ENCODE measurements around the gene EXOC6B.

The EXOC6B gene

GRCh38 chr2:72825257-72826155 lies at the start of gene EXOC6B:
Gene EXOC6B (minus strand): TSS chr2:72826033.
- H3K27ac ChIP-seq (ENCODE audit: low read length) = no peak within 1 kb of the TSS
- no peaks in the 10 kb centered on the region for H3K36me3 ChIP-seq (ENCODE audit: control insufficient read depth in 2 of 2, insufficient read depth in 2 of 2, low read length in 2 of 2)
- peak within 1 kb of the TSS; percentile 77 to 91 for H3K4me3 ChIP-seq (ENCODE audit: low read length in 2 of 2)
- no peaks in the 10 kb centered on the region for H3K27me3 ChIP-seq (ENCODE audit: control insufficient read depth in 1 of 2, insufficient read depth in 2 of 2, low read length in 2 of 2)
- H3K9ac ChIP-seq (ENCODE audit: low read length in 2 of 2) = peak within 1 kb of the TSS; percentile 79 to 86
- H3K4me1 ChIP-seq (ENCODE audit: control insufficient read depth, insufficient read depth, low read length) = peaks cover 7% of the 10 kb centered on the region
- no peaks in the 10 kb centered on the region for H3K9me3 ChIP-seq (ENCODE audit: control insufficient read depth in 2 of 2, low read length in 2 of 2)

GRCh38 chr2:72871880-72872279 lies 46.0 kb upstream of the EXOC6B start:
- Histone ChIP-seq H3K36me3 (ENCODE audit: control insufficient read depth in 2 of 2, insufficient read depth in 2 of 2, low read length in 2 of 2) (no peaks in the 10 kb centered on the region), H3K4me3 (ENCODE audit: low read length in 2 of 2) (no peak overlapping the region)

GRCh38 chr2:72871060-72871459 lies 45.2 kb upstream of the EXOC6B start:
- Histone ChIP-seq H3K36me3 (ENCODE audit: control insufficient read depth in 2 of 2, insufficient read depth in 2 of 2, low read length in 2 of 2) (no peaks in the 10 kb centered on the region), H3K9ac (ENCODE audit: low read length in 2 of 2) (no peak overlapping the region), H3K4me1 (ENCODE audit: control insufficient read depth, insufficient read depth, low read length) (no peaks in the 10 kb centered on the region), H3K9me3 (ENCODE audit: control insufficient read depth in 2 of 2, low read length in 2 of 2) (no peaks in the 10 kb centered on the region), H3K4me3 (ENCODE audit: low read length in 2 of 2) (no peak overlapping the region), H3K27me3 (ENCODE audit: control insufficient read depth in 1 of 2, insufficient read depth in 2 of 2, low read length in 2 of 2) (no peaks in the 10 kb centered on the region), H3K27ac (ENCODE audit: low read length) (no peak overlapping the region)

More at GRCh38 chr2:72871880-72872279, 46.0 kb upstream of the EXOC6B start:
- H3K27me3 ChIP-seq (ENCODE audit: control insufficient read depth in 1 of 2, insufficient read depth in 2 of 2, low read length in 2 of 2) = no peaks in the 10 kb centered on the region
- no peak overlapping the region for H3K9ac ChIP-seq (ENCODE audit: low read length in 2 of 2)
- H3K9me3 ChIP-seq (ENCODE audit: control insufficient read depth in 2 of 2, low read length in 2 of 2) = no peaks in the 10 kb centered on the region
- no peak overlapping the region for H3K27ac ChIP-seq (ENCODE audit: low read length)
- H3K4me1 ChIP-seq (ENCODE audit: control insufficient read depth, insufficient read depth, low read length) = no peaks in the 10 kb centered on the region

- peaks cover 8 to 12% of the 10 kb centered on the region in 2 donors for H3K27me3 ChIP-seq (ENCODE audit: control insufficient read depth in 1 of 2, insufficient read depth in 2 of 2, low read length in 2 of 2)
Observed at GRCh38 chr2:72864500-72864899, 38.7 kb upstream of the EXOC6B start.

GRCh38 chr2:72863046-72863445 lies 37.2 kb upstream of the EXOC6B start:
- H3K36me3 ChIP-seq (ENCODE audit: control insufficient read depth in 2 of 2, insufficient read depth in 2 of 2, low read length in 2 of 2) = no peaks in the 10 kb centered on the region
- peaks cover 8 to 12% of the 10 kb centered on the region in 2 donors for H3K27me3 ChIP-seq (ENCODE audit: control insufficient read depth in 1 of 2, insufficient read depth in 2 of 2, low read length in 2 of 2)
- H3K27ac ChIP-seq (ENCODE audit: low read length) = no peak overlapping the region
- peak overlapping the region in 1 of 2 donors; percentile 62 for H3K4me3 ChIP-seq (ENCODE audit: low read length in 2 of 2)
- no peaks in the 10 kb centered on the region for H3K9me3 ChIP-seq (ENCODE audit: control insufficient read depth in 2 of 2, low read length in 2 of 2)
- H3K4me1 ChIP-seq (ENCODE audit: control insufficient read depth, insufficient read depth, low read length) = peaks cover 5% of the 10 kb centered on the region
- H3K9ac ChIP-seq (ENCODE audit: low read length in 2 of 2) = no peak overlapping the region

More at GRCh38 chr2:72864500-72864899, 38.7 kb upstream of the EXOC6B start:
- Histone ChIP-seq H3K4me3 (ENCODE audit: low read length in 2 of 2) (no peak overlapping the region), H3K9ac (ENCODE audit: low read length in 2 of 2) (no peak overlapping the region), H3K4me1 (ENCODE audit: control insufficient read depth, insufficient read depth, low read length) (peaks cover 5% of the 10 kb centered on the region), H3K27ac (ENCODE audit: low read length) (no peak overlapping the region), H3K9me3 (ENCODE audit: control insufficient read depth in 2 of 2, low read length in 2 of 2) (no peaks in the 10 kb centered on the region), H3K36me3 (ENCODE audit: control insufficient read depth in 2 of 2, insufficient read depth in 2 of 2, low read length in 2 of 2) (no peaks in the 10 kb centered on the region)

GRCh38 chr2:72862239-72862988 lies 36.6 kb upstream of the EXOC6B start:
- no peaks in the 10 kb centered on the region for H3K9me3 ChIP-seq (ENCODE audit: control insufficient read depth in 2 of 2, low read length in 2 of 2)
- H3K4me1 ChIP-seq (ENCODE audit: control insufficient read depth, insufficient read depth, low read length) = peaks cover 5% of the 10 kb centered on the region
- no peak overlapping the region for H3K9ac ChIP-seq (ENCODE audit: low read length in 2 of 2)
- no peaks in the 10 kb centered on the region for H3K36me3 ChIP-seq (ENCODE audit: control insufficient read depth in 2 of 2, insufficient read depth in 2 of 2, low read length in 2 of 2)
- H3K27me3 ChIP-seq (ENCODE audit: control insufficient read depth in 1 of 2, insufficient read depth in 2 of 2, low read length in 2 of 2) = peaks cover 10 to 12% of the 10 kb centered on the region in 2 donors
- H3K4me3 ChIP-seq (ENCODE audit: low read length in 2 of 2) = peak overlapping the region; percentile 59 to 62
- H3K27ac ChIP-seq (ENCODE audit: low read length) = no peak overlapping the region

GRCh38 chr2:72859831-72860262 lies 34.0 kb upstream of the EXOC6B start:
- no peak overlapping the region for H3K4me3 ChIP-seq (ENCODE audit: low read length in 2 of 2)
- H3K9me3 ChIP-seq (ENCODE audit: control insufficient read depth in 2 of 2, low read length in 2 of 2) = no peaks in the 10 kb centered on the region
- H3K27ac ChIP-seq (ENCODE audit: low read length) = no peak overlapping the region
- H3K36me3 ChIP-seq (ENCODE audit: control insufficient read depth in 2 of 2, insufficient read depth in 2 of 2, low read length in 2 of 2) = no peaks in the 10 kb centered on the region
- H3K4me1 ChIP-seq (ENCODE audit: control insufficient read depth, insufficient read depth, low read length) = peaks cover 5% of the 10 kb centered on the region
- peaks cover 15 to 23% of the 10 kb centered on the region in 2 donors for H3K27me3 ChIP-seq (ENCODE audit: control insufficient read depth in 1 of 2, insufficient read depth in 2 of 2, low read length in 2 of 2)
- H3K9ac ChIP-seq (ENCODE audit: low read length in 2 of 2) = no peak overlapping the region

GRCh38 chr2:72851333-72851732 lies 25.5 kb upstream of the EXOC6B start:
- no peak overlapping the region for H3K9ac ChIP-seq (ENCODE audit: low read length in 2 of 2)
- peaks cover 6 to 10% of the 10 kb centered on the region in 2 donors for H3K27me3 ChIP-seq (ENCODE audit: control insufficient read depth in 1 of 2, insufficient read depth in 2 of 2, low read length in 2 of 2)
- no peaks in the 10 kb centered on the region for H3K9me3 ChIP-seq (ENCODE audit: control insufficient read depth in 2 of 2, low read length in 2 of 2)
- H3K4me3 ChIP-seq (ENCODE audit: low read length in 2 of 2) = no peak overlapping the region
- no peak overlapping the region for H3K27ac ChIP-seq (ENCODE audit: low read length)
- no peaks in the 10 kb centered on the region for H3K4me1 ChIP-seq (ENCODE audit: control insufficient read depth, insufficient read depth, low read length)
- no peaks in the 10 kb centered on the region for H3K36me3 ChIP-seq (ENCODE audit: control insufficient read depth in 2 of 2, insufficient read depth in 2 of 2, low read length in 2 of 2)

GRCh38 chr2:72849138-72849462 lies 23.3 kb upstream of the EXOC6B start:
- Histone ChIP-seq H3K36me3 (ENCODE audit: control insufficient read depth in 2 of 2, insufficient read depth in 2 of 2, low read length in 2 of 2) (no peaks in the 10 kb centered on the region), H3K9ac (ENCODE audit: low read length in 2 of 2) (no peak overlapping the region), H3K27ac (ENCODE audit: low read length) (no peak overlapping the region), H3K4me1 (ENCODE audit: control insufficient read depth, insufficient read depth, low read length) (no peaks in the 10 kb centered on the region), H3K9me3 (ENCODE audit: control insufficient read depth in 2 of 2, low read length in 2 of 2) (no peaks in the 10 kb centered on the region), H3K27me3 (ENCODE audit: control insufficient read depth in 1 of 2, insufficient read depth in 2 of 2, low read length in 2 of 2) (peaks cover 3% of the 10 kb centered on the region in 2 donors), H3K4me3 (ENCODE audit: low read length in 2 of 2) (no peak overlapping the region)

- Histone ChIP-seq H3K36me3 (ENCODE audit: control insufficient read depth in 2 of 2, insufficient read depth in 2 of 2, low read length in 2 of 2) (no peaks in the 10 kb centered on the region), H3K27ac (ENCODE audit: low read length) (no peak overlapping the region), H3K9ac (ENCODE audit: low read length in 2 of 2) (no peak overlapping the region), H3K27me3 (ENCODE audit: control insufficient read depth in 1 of 2, insufficient read depth in 2 of 2, low read length in 2 of 2) (peaks cover 3% of the 10 kb centered on the region in 2 donors), H3K4me1 (ENCODE audit: control insufficient read depth, insufficient read depth, low read length) (no peaks in the 10 kb centered on the region), H3K9me3 (ENCODE audit: control insufficient read depth in 2 of 2, low read length in 2 of 2) (no peaks in the 10 kb centered on the region), H3K4me3 (ENCODE audit: low read length in 2 of 2) (no peak overlapping the region)
Observed at GRCh38 chr2:72848436-72849137, 22.8 kb upstream of the EXOC6B start.

Measured in stomach smooth muscle (tissue), 2 donors.